Islet of Langerhans (tissue), 1 donor: ENCODE measurements around the gene CNNM2.
"Not testable (repeated sequence)": the region's sequence is repeated elsewhere in the genome, so short reads cannot be mapped to it uniquely, and the experiment has no call there.

Experiments used
- FAIRE-seq: peaks from one replicate; lab custom pipeline; 2011; peaks lifted over from hg19 to GRCh38; lab: Jason Lieb, UNC

Gene CNNM2

GRCh38 chr10:102967123-102967522, 49.0 kb downstream of the CNNM2 start:
- no peak for FAIRE-seq

- no peak for FAIRE-seq
Measured at GRCh38 chr10:102970562-102971340, 52.7 kb downstream of the CNNM2 start.

- no peak for FAIRE-seq
Measured at GRCh38 chr10:102975483-102976379, 57.6 kb downstream of the CNNM2 start.

GRCh38 chr10:102976380-102976726, 58.3 kb downstream of the CNNM2 start:
- not testable (repeated sequence) for FAIRE-seq

GRCh38 chr10:102982296-102982695, 64.2 kb downstream of the CNNM2 start:
- no peak for FAIRE-seq

GRCh38 chr10:102984086-102984485, 66.0 kb downstream of the CNNM2 start:
- no peak for FAIRE-seq

GRCh38 chr10:102985811-102986210, 67.7 kb downstream of the CNNM2 start:
- FAIRE-seq: no peak

GRCh38 chr10:102988404-102989314, 70.6 kb downstream of the CNNM2 start:
- peak; percentile 74 for FAIRE-seq

- FAIRE-seq: no peak
Measured at GRCh38 chr10:102994531-102995295, 76.6 kb downstream of the CNNM2 start.

- FAIRE-seq: no peak
Measured at GRCh38 chr10:102996876-102997275, 78.8 kb downstream of the CNNM2 start.

- peak; percentile 33 for FAIRE-seq
Measured at GRCh38 chr10:102997998-102998397, 79.9 kb downstream of the CNNM2 start.

- FAIRE-seq: no peak
Measured at GRCh38 chr10:102998399-102998907, 80.4 kb downstream of the CNNM2 start.

GRCh38 chr10:103000050-103000449, 82.0 kb downstream of the CNNM2 start:
- not testable (repeated sequence) for FAIRE-seq

- no peak for FAIRE-seq
Measured at GRCh38 chr10:103007017-103007416, 88.9 kb downstream of the CNNM2 start.

GRCh38 chr10:103013416-103013815, 95.3 kb downstream of the CNNM2 start:
- FAIRE-seq: peak; percentile 9

GRCh38 chr10:103019425-103019824, 101.3 kb downstream of the CNNM2 start:
- FAIRE-seq: no peak

GRCh38 chr10:103021150-103021899, 103.2 kb downstream of the CNNM2 start:
- FAIRE-seq: no peak

- FAIRE-seq: no peak
Measured at GRCh38 chr10:103021900-103022293, 103.8 kb downstream of the CNNM2 start.

- no peak for FAIRE-seq
Measured at GRCh38 chr10:103025696-103026095, 107.6 kb downstream of the CNNM2 start.

- FAIRE-seq: no peak
Measured at GRCh38 chr10:103038570-103038969, 120.5 kb downstream of the CNNM2 start.

- FAIRE-seq: no peak
Measured at GRCh38 chr10:103040418-103040817, 122.3 kb downstream of the CNNM2 start.
